HPDE6-E6E7 (cell line): ENCODE results near the gene EFCAB14.
A peak's percentile ranks its signal among the peaks of the same experiment; 100 is the strongest.
"Not testable (repeated sequence)": the region's sequence is repeated elsewhere in the genome, so short reads cannot be mapped to it uniquely, and the experiment has no call there.

Experiments
- DNase-seq: peaks from one replicate; pipeline ENCODE4 v3.0.0; 2011; ENCODE audit warnings: missing footprints; ENCODE audit errors: extremely low spot score

The EFCAB14 gene

DNA sequence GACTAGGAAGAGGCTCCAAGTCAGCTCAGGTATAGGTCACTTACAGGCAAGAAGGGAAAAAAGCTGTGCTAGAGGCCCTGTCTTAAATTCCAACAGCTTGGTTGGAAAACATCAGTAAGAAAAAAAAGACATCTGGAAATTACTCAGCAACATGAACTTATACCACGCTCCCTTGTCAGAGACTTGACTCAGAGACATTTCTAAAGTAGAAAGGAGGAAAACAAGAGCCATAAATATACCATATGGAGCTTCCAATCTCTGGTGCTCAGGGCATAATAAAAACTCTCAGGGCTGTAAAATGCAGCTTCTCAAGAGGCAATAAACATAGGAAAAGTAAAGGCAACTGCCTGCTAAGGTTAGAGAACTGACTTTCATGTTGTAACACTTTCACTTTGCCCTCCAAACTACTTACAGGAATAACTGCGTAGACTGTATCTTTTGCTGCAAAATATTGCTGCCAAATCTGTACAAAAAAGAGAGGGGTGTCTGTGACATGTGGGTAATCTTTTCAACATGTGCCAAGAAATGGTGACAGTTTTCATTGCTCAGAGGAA lies 65.4 kb downstream of the EFCAB14 start:
- no peak for DNase-seq

DNA sequence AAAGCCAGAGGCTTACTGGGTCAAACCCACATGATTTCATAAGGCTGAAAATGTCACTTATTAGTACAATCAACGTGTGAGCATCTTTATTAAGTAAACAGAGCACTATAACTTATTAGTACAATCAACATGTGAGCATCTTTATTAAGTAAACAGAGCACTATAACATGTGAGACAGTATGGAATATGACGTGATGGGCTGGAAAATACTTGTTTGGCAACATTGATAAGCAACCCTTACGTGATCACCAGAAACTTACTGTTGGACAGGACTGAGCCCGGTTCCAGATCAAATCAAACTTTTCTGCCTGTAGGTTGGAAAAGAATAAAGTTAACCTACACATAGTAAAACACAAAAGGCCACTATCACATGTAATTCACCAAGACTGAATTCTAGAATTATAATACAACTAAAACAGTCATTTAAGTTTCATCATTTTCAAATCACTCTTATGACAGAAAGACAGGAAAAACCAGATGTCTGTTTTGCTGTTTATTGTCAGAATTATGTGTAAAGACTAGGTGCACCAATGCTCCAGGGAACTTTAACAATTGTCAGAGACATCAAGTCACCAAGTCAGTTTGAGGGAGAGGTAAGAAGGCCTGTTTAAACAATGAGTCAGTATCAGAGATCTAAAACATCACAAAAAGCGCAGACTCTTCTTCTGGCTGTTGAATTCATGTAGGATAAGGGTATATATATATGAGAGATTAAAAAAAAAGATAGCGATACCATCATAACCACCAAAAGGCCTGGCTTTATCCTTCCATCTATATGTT lies 66.4 kb downstream of the EFCAB14 start:
- DNase-seq: no peak

DNA sequence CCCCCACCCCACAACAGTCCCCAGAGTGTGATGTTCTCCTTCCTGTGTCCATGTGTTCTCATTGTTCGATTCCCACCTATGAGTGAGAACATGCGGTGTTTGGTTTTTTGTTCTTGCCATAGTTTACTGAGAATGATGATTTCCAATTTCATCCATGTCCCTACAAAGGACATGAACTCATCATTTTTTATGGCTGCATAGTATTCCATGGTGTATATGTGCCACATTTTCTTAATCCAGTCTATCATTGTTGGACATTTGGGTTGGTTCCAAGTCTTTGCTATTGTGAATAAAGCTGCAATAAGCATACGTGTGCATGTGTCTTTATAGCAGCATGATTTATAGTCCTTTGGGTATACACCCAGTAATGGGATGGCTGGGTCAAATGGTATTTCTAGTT lies 67.8 kb downstream of the EFCAB14 start:
- DNase-seq: not testable (repeated sequence)

DNA sequence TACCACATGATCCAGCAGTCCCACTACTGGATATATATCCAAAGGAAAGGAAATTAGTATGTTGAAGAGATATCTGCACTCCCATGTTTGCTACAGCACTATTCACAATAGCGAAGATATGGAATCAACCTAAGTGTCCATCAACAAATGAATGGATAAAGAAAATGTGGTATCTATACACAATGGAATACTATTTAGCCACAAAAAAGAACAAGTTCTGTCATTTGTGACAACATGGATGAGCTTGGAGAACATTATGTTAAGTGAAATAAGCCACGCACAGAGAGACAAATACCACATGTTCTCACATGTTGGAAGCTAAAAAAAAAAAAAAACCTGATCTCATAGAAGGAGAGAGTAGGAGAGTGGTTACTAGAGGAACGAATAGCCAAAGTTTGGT lies 68.4 kb downstream of the EFCAB14 start:
- DNase-seq: no peak

DNA sequence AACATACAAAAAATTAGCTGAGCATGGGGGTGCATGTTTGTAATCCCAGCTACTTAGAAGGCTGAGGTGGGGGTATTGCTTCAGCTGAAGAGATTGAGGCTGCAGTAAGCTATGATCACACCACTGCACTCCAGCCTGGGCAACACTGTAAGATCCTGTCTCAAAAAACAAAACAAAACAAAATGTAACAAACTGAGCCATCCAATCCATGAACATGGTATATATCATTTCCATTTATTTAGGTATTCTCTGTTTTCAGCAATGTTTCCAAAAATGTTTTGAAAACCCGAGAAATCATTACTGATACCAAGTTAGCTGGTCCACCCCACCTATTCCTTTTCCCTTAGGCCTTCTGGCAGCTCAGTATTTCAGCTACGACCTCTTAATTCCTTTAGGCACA lies 69.2 kb downstream of the EFCAB14 start:
- DNase-seq: no peak

DNA sequence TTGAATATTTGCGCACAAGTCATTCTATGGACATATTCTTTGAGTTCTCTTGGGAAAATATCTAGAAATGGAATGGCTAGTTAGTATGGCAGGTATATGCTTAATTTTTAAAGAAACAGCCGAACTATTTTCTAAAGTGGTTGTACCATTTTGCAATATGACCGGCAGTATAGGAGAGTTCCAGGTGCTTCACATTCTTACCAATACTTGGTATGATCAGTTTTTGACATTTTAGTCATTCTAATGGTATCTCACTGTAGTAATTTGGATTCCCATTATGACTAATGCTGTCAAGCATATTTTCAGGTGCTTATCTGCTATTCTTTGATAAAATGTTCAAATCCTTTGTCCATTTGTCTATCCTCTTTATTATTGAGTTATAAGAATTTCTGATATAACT lies 71.3 kb downstream of the EFCAB14 start:
- DNase-seq: no peak

DNA sequence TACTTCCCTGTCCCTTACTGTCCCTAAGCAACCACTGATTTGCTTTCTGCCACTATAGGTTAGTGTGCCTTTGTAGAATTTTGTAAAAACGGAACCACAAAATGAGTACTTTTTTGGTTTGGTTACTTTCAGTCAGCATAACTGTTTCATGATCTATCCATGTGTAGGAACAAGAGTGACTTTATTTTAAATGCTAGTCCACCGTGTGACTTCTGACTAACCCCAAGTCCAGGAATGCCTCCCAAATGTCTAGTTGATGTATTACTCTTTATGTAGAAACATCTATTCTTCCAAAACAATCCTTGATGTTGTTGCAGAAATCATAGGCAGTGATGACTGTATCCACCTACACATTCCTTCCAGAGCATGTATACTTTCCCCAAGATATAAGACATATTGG lies 72.1 kb downstream of the EFCAB14 start:
- DNase-seq: no peak

DNA sequence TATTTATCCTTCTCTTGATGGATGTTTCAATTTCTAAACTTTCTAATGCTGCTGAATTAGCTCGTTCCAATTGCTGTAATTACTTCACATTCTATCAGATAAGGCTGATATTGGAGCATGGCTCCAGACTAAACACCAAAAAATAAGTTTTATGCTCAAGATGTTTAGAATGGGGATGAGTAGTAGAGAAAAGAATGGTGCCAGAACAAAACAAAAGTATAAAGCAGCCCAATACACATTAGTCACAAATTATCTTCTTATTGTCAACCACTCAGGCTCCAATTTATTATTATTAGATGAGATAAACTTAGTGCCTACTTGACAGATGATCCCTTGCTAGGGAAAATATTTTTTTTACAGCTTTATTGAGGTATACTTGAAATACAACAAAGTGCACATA lies 72.6 kb downstream of the EFCAB14 start:
- DNase-seq: no peak

DNA sequence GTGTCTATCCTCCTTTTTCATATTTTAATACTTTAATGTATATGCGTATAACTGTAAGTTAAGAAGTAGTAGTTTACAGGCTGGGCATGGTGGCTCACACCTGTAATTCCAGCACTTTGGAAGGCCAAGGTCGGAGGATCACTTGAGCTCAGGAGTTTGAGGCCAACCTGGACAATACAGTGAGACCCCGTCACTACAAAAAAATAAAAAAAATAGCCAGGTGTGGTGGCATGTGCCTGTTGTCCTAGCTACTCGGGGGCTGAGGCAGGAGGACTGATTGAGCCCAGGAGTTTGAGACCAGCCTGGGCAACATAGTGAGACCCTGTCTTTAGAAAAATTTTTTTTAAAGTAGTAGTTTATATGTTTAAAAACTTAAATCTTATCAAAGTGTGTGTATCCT lies 73.1 kb downstream of the EFCAB14 start:
- DNase-seq: no peak

DNA sequence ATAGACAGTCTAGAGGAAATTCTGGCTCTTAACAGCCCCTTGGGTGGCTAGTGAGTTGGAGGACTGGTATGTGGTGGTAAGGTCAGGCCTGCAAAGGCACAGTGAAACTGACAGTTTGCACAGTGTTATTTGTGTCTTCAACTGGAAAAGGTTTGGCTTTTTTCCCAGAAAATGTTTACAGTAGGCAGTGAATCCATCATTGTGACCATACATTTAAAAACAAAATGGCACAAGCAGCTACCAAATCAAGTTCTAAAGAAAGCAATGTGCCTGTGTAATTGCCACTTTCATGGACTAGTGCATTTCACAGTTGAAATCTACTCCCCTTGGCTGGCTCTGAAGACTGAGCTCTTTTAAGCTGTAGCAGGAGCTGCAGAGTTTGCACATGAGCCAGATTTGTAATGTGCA lies 75.5 kb downstream of the EFCAB14 start:
- no peak for DNase-seq

DNA sequence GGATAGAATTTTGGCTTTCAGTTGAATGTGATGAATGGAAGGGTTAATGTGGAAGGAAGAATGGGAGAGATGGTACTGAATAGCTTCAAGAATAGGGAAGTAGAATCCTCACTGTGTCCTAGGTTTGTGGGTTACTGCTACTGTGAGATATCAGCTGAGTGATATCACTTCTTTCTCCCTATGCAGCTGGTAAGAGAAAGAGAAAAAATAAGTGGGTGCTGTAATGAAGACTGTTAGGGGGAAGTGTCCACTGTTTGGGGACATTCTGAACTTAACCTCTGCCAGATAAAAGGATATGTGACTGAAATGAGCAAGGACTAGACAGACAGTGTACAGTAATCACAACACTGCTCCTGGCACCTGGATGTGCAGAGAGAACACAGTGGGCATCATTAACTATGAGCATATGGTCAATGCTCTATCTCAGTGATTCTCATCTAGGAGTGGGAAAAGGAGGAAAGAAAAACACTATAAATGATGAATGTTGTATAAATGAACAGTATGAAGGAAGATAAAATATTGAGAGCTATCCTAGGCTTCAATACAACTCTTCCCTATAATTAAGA lies 76.7 kb downstream of the EFCAB14 start:
- no peak for DNase-seq

DNA sequence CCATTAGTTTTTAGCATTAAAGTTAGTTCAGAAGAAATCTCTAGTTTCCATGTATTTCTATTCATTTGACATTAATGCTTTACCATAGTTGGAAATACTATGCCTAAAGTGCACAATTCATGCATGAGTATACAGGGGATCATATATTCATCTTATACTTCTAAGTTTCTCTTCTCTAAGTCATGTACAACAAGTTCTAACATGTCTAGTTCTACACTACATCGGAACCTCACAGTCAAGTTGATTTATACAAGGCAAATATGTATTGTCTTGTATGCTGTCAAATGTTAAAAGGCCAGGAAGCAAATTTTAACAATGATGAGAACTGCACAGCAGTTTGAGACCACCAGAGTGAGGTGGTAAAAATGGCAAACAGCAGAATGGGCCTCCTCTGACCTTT lies 79.4 kb downstream of the EFCAB14 start:
- peak; percentile 34 for DNase-seq

DNA sequence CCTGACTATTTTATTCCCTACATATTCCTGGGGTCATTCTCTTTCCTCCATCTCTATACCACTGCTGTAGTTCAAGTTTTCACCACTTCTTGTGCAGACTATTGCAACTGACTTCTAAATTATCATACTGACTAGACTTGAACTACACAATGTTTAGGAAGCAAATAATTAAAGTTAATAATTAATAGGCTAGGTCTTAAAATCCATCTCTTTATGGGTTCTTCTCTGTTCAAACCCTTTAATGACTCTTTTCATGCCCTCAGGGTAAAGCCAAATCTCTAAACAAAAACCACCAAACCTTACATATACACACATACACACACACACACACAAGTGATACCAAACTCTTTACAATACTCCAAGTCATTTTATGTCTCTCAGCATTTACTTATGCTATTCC lies 80.0 kb downstream of the EFCAB14 start:
- DNase-seq: no peak

DNA sequence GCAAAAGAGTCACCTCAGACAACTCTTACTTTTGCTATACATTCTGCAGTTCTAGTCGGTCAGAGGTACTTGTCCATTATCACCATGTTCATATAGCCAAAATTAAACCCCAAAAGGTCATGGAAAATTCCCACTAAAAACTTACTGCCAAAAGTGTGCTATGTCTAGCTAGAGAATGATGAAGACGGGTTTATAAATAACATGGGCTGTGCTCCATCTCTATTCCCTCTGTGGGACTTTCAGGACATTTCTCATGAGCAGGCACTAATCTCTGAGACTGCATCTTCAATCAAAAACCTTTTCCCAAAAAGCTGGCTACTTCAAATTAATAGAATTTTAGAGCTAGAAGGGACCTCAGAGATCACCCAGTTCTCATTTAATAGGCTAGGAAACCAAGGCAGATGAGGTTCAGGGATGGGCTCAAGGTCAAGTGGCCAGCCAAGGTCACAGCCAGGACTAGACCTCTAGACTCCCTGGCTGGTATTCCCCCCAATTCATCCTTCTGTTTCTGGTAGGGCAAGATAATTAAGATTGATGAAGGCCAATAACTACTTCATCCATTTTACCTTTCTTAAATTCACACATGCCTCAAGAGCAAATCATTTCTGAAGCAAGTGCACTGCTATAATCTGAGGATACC lies 81.3 kb downstream of the EFCAB14 start:
- DNase-seq: no peak

DNA sequence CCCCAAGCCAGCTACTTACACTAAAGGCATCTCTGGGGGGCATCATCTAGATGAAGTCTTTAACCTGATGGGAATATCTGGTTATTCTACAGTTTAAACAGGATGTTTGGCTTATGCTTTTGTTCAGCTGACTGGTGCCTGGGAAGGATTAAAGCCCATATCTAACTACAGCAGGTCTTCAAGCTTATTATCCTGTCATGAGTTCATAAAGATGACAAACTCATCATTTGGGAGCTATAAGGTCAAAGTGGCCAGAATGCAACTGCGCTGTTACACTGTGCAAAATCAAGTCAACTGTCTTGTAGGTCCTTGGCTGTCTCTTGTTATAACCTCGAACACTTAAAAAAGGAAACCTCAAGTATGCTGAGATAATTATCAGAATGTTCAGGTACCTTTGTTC lies 83.7 kb downstream of the EFCAB14 start:
- DNase-seq: no peak

DNA sequence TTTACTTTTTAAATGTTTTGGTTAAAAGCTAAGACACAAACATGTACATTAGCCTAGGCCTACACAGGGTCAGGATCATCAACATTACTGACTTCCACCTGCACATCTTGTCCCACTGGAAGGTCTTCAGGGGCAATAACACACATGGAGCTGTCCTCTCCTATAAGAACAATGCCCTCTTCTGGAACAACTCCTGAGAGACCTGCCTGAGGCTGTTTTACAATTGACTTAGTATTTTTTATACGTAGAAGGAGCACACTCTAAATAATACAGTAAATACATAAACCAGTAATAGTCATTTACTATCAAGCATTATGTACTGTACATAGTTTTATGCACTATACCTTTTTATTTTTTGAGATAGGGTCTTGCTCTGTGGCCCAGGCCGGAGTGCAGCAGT lies 88.2 kb downstream of the EFCAB14 start:
- no peak for DNase-seq
